HCT116 (cell line): ENCODE results near the gene HHATL. TPM values are rescaled to one million over a fixed set of nuclear protein-coding genes. Genes with fewer than 3 reads are reported as not detected.

Experiments used
- ATAC-seq: fragments of 200-7000 bp; cut with Tn5 transposase; 2 replicates; pipeline ENCODE4 v1.9.1; 2020; ENCODE audit warnings: mild to moderate bottlenecking, moderate library complexity
- BruUV-seq: library from RNA; stranded (reverse); fragments of 400-500 nt; replicated peaks from 2 replicates; lab custom pipeline; 2021; lab: Mats Ljungman, UMichigan
- CTCF ChIA-PET: fragments of 300-600 bp; sonication (Branson Sonifier 250); formaldehyde crosslinking; loops from one replicate; lab custom pipeline; 2021; ENCODE audit warnings: antibody characterized with exemption; lab: Charles Lee
- POLR2A ChIA-PET: fragments of 300-600, 350-600 bp; sonication (Branson Sonifier 250); formaldehyde crosslinking; loops from one replicate; lab custom pipeline; 2021; ENCODE audit warnings: antibody characterized with exemption; lab: Charles Lee
- RAD21 ChIA-PET, 2 experiments: fragments of 300-600 bp; sonication (Branson Sonifier 250); formaldehyde crosslinking; loops; one replicate each; lab custom pipeline; 2023; ENCODE audit warnings: low total read pairs in 2 of 2; ENCODE audit not compliant: uncharacterized antibody in 2 of 2, unreplicated experiment in 2 of 2, low non-redundant PET in 1 of 2; lab: Charles Lee
- DNase-seq: peaks from one replicate; pipeline ENCODE4 v3.0.0-alpha.2; 2010; ENCODE audit warnings: low read depth, low spot score
- H2AFZ ChIP-seq: fragments of 200-600 bp; shearing (Covaris generic), sonication (generic); 2 replicates; pipeline ENCODE4 v1.6.1; 2017; ENCODE audit warnings: low read depth, mixed run types, mixed read lengths, antibody characterized with exemption, low read length; ENCODE audit not compliant: poor library complexity, severe bottlenecking
- H3K27ac ChIP-seq: 2 replicates; pipeline ENCODE4 v1.5.1; 2012; ENCODE audit warnings: low read depth, low read length
- H3K27me3 ChIP-seq: fragments of 200-600 bp; sonication (generic); 2 replicates; pipeline ENCODE4 v1.6.1; 2016; ENCODE audit warnings: mixed run types, low read length, mixed read lengths; ENCODE audit not compliant: insufficient read depth
- H3K36me3 ChIP-seq, 2 experiments: fragments of 200-500 bp in 1 of 2; fragments of 200-600 bp in 1 of 2; sonication (Bioruptor generic) in 1 of 2; sonication (generic) in 1 of 2; 2 replicates each; pipeline versions ENCODE4 v1.5.1 to v1.6.1; 2014 to 2016; ENCODE audit warnings: low read length in 2 of 2, inconsistent platforms in 1 of 2, mixed read lengths in 1 of 2, mixed run types in 1 of 2; ENCODE audit not compliant: insufficient read depth in 2 of 2, control insufficient read depth in 1 of 2
- H3K4me1 ChIP-seq, 2 experiments: fragments of 200-600 bp in 1 of 2; sonication (generic) in 1 of 2; 2 replicates each; pipeline versions ENCODE4 v1.5.1 to v1.6.1; 2012 to 2017; ENCODE audit warnings: low read length in 2 of 2, inconsistent platforms in 1 of 2, mild to moderate bottlenecking in 1 of 2, mixed read lengths in 1 of 2, mixed run types in 1 of 2, moderate library complexity in 1 of 2; ENCODE audit not compliant: insufficient read depth in 2 of 2, control insufficient read depth in 1 of 2
- H3K4me2 ChIP-seq: fragments of 200-600 bp; sonication (generic); 2 replicates; pipeline ENCODE4 v1.6.1; 2017; ENCODE audit warnings: mixed run types, low read length, mixed read lengths
- H3K4me3 ChIP-seq, 2 experiments: fragments of 200-600 bp in 1 of 2; sonication (generic) in 1 of 2; replicated peaks in 1 of 2; 2 replicates each; pipeline ENCODE4 v1.5.1; 2011 to 2016; ENCODE audit warnings: low read length in 2 of 2, control low read depth in 1 of 2, low read depth in 1 of 2, mild to moderate bottlenecking in 1 of 2, mixed read lengths in 1 of 2, mixed run types in 1 of 2
- H3K79me2 ChIP-seq: fragments of 200-600 bp; sonication (generic); 2 replicates; pipeline ENCODE4 v1.6.1; 2017; ENCODE audit warnings: mild to moderate bottlenecking, mixed run types, low read length, moderate library complexity, mixed read lengths; ENCODE audit not compliant: insufficient read depth
- H3K9ac ChIP-seq: fragments of 200-600 bp; sonication (generic); 2 replicates; pipeline ENCODE4 v1.6.1; 2016; ENCODE audit warnings: low read length, mixed read lengths
- H3K9me2 ChIP-seq: fragments of 200-600 bp; sonication (generic), shearing (Covaris generic); 2 replicates; pipeline ENCODE4 v1.6.1; 2017; ENCODE audit warnings: mixed run types, mild to moderate bottlenecking, moderate library complexity; ENCODE audit not compliant: insufficient read depth
- H3K9me3 ChIP-seq, 2 experiments: fragments of 200-500 bp in 1 of 2; fragments of 200-600 bp in 1 of 2; sonication (Bioruptor generic) in 1 of 2; sonication (generic) in 1 of 2; 2 replicates each; pipeline ENCODE4 v1.6.1; 2014 to 2017; ENCODE audit warnings: low read length in 2 of 2, mixed read lengths in 2 of 2, inconsistent platforms in 1 of 2, low read depth in 1 of 2, mild to moderate bottlenecking in 1 of 2, mixed run types in 1 of 2, moderate library complexity in 1 of 2; ENCODE audit not compliant: control insufficient read depth in 1 of 2, insufficient read depth in 1 of 2
- H4K20me1 ChIP-seq: fragments of 200-600 bp; sonication (generic), shearing (Covaris generic); 2 replicates; pipeline ENCODE4 v1.6.1; 2017; ENCODE audit warnings: mixed run types, mild to moderate bottlenecking, moderate library complexity; ENCODE audit not compliant: insufficient read depth
- CBX3 ChIP-seq: IDR thresholded peaks from 2 replicates; pipeline ENCODE4 v1.6.1; 2012; ENCODE audit warnings: low read depth
- CEBPB ChIP-seq: IDR thresholded peaks from 2 replicates; pipeline ENCODE4 v1.6.1; 2012; ENCODE audit warnings: low read depth
- ELF1 ChIP-seq: IDR thresholded peaks from 2 replicates; pipeline ENCODE4 v1.6.1; 2012; ENCODE audit warnings: low read depth, borderline replicate concordance
- EZH2 ChIP-seq: fragments of 200-600 bp; sonication (generic); IDR thresholded peaks from 2 replicates; pipeline ENCODE4 v1.6.1; 2017; ENCODE audit warnings: antibody characterized with exemption, mixed run types
- EZH2phosphoT487 ChIP-seq: fragments of 200-600 bp; IDR thresholded peaks from 2 replicates; pipeline ENCODE4 v1.6.1; 2018; ENCODE audit warnings: antibody characterized with exemption, borderline replicate concordance
- FOSL1 ChIP-seq: IDR thresholded peaks from 2 replicates; pipeline ENCODE4 v1.6.1; 2012; ENCODE audit warnings: low read depth
- JUND ChIP-seq: IDR thresholded peaks from 2 replicates; pipeline ENCODE4 v1.6.1; 2012
- POLR2AphosphoS5 ChIP-seq: IDR thresholded peaks from 2 replicates; pipeline ENCODE4 v1.6.1; 2011; ENCODE audit warnings: mild to moderate bottlenecking, low read depth, low read length, moderate library complexity
- RAD21 ChIP-seq: IDR thresholded peaks from 2 replicates; pipeline ENCODE4 v1.6.1; 2012; ENCODE audit warnings: low read depth, mild to moderate bottlenecking
- SIN3A ChIP-seq: IDR thresholded peaks from 2 replicates; pipeline ENCODE4 v1.6.1; 2012; ENCODE audit warnings: low read depth
- SP1 ChIP-seq: IDR thresholded peaks from 2 replicates; pipeline ENCODE4 v1.6.1; 2012; ENCODE audit warnings: low read depth
- SRF ChIP-seq: IDR thresholded peaks from 2 replicates; pipeline ENCODE4 v1.6.1; 2012; ENCODE audit warnings: low read depth
- TCF7L2 ChIP-seq: IDR thresholded peaks from 2 replicates; pipeline ENCODE4 v1.7.0; 2011; ENCODE audit warnings: borderline replicate concordance, inconsistent platforms; ENCODE audit not compliant: insufficient read depth, insufficient read length; ENCODE audit errors: extremely low read depth
- YY1 ChIP-seq: IDR thresholded peaks from 2 replicates; pipeline ENCODE4 v1.6.1; 2011; ENCODE audit warnings: low read length, low read depth, moderate library complexity, mild to moderate bottlenecking; ENCODE audit not compliant: insufficient replicate concordance; ENCODE audit errors: extremely low read depth
- intact Hi-C: fragments of 100-400 bp; cut with micrococcal nuclease; formaldehyde crosslinking; loops from 2 replicates; pipeline ENCODE4 v1.10.0; 2022
- total RNA-seq: library from RNA; stranded (reverse); gene quantifications from one replicate; pipeline ENCODE4 v1.2.1, GENCODE V29; 2021; ENCODE audit not compliant: unreplicated experiment
- TF ChIP-seq, protein P1 (sequence below), 3 experiments: fragments of 200-600 bp in 1 of 3; sonication (generic) in 1 of 3; IDR thresholded peaks in 2 of 3; conservative IDR thresholded peaks in 1 of 3; 2 replicates each; pipeline ENCODE4 v1.5.1; 2012 to 2017; ENCODE audit warnings: low read depth in 2 of 3, low read length in 2 of 3, antibody characterized with exemption in 1 of 3, borderline replicate concordance in 1 of 3, control low read depth in 1 of 3, mild to moderate bottlenecking in 1 of 3, mixed read lengths in 1 of 3, mixed run types in 1 of 3, moderate library complexity in 1 of 3; ENCODE audit not compliant: insufficient read depth in 1 of 3
- TF ChIP-seq, protein P2 (sequence below): IDR thresholded peaks from 2 replicates; pipeline ENCODE4 v1.6.1; 2012
- TF ChIP-seq, protein P3 (sequence below): IDR thresholded peaks from 2 replicates; pipeline ENCODE4 v1.6.1; 2012

The HHATL gene
- total RNA-seq, 1 experiment from 2014 or later: 0.52 TPM

DNA sequence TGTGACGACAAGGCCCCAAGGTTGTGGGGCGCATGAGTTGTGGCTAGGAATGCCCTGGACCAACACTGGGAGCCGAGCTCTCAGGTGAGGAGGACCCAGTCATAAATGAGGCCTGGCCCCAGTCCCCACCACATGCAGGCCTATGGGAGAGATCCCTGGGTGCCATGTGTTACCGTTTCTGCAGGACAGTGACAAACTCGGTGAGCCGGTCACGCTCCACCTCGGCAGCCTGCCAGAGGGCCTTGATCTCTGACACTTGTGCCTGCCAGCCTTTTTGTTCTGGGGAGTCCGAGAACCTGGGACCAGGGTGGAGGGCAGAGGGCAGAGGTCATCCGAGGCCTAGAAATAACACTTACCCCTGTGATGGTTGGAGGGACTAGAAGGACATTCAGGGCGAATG lies 27.7 kb upstream of the HHATL start (continued):
- TF ChIP-seq, protein P1, sequence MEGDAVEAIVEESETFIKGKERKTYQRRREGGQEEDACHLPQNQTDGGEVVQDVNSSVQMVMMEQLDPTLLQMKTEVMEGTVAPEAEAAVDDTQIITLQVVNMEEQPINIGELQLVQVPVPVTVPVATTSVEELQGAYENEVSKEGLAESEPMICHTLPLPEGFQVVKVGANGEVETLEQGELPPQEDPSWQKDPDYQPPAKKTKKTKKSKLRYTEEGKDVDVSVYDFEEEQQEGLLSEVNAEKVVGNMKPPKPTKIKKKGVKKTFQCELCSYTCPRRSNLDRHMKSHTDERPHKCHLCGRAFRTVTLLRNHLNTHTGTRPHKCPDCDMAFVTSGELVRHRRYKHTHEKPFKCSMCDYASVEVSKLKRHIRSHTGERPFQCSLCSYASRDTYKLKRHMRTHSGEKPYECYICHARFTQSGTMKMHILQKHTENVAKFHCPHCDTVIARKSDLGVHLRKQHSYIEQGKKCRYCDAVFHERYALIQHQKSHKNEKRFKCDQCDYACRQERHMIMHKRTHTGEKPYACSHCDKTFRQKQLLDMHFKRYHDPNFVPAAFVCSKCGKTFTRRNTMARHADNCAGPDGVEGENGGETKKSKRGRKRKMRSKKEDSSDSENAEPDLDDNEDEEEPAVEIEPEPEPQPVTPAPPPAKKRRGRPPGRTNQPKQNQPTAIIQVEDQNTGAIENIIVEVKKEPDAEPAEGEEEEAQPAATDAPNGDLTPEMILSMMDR (IDR thresholded peaks at IDR 0.05 in 2 of 3, conservative IDR thresholded peaks at IDR 0.05 in 1 of 3; ENCODE audit: borderline replicate concordance in 1 of 3, insufficient read depth in 1 of 3, low read depth in 2 of 3, low read length in 2 of 3): no peak
- no peak for TF ChIP-seq SRF
- TF ChIP-seq JUND: no peak
- TF ChIP-seq CEBPB: no peak
- no peak for TF ChIP-seq ELF1
- no peak for TF ChIP-seq YY1
- no peak for TF ChIP-seq FOSL1
- TF ChIP-seq, protein P2, sequence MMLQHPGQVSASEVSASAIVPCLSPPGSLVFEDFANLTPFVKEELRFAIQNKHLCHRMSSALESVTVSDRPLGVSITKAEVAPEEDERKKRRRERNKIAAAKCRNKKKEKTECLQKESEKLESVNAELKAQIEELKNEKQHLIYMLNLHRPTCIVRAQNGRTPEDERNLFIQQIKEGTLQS: no peak
- TF ChIP-seq SIN3A: no peak

DNA sequence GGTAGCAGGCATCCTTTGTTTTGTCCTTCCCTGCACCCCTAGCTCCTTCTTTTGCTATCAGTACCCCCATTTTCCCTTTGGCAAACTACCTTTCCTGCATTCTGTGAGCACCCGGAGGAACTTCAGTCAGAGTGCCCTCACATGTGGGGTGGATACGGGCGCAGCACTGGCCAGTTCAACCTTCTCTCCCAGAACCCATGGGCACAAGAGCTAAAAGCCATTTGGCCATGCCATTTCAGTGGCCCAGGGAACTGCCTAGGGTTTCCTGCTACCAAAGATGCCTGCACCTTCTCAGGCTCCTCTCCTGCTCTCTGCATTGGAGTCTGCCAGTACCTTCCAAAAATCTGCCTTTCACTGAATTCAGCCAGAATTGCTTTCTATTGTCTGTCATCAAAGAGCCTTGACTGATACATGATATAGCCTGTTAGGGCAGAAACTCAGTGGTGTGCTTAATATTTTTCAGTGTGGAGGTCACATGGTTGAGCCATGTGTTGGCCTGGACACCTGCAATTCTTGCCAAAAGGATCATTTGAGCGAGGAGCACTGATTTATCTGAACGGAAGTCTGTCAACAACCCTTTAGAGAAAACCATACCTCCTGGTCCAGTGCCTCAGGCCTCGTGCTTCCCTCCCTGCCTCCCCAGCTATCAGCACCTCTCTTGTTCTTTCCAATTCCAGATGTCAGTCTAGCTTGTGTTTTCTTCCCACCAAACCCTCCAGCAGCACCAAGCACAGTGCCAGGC lies 27.0 kb upstream of the HHATL start:
- Histone ChIP-seq H4K20me1 (no peaks in the 10 kb centered on the region), H3K9me2 (no peaks in the 10 kb centered on the region), H3K4me1 (no peaks in the 10 kb centered on the region), H3K4me3 (no peak overlapping the region), H3K9ac (no peak overlapping the region), H3K27ac (no peak overlapping the region), H3K9me3 (no peaks in the 10 kb centered on the region; a peak in 1 of 4 replicates), H3K36me3 (no peaks in the 10 kb centered on the region), H3K27me3 (no peaks in the 10 kb centered on the region), H3K4me2 (no peak overlapping the region)
- no TSS peak for BruUV-seq
- DNase-seq: no peak
- ChIA-PET RAD21 (no interaction called here), CTCF (no interaction called here)
- intact Hi-C loops: no loop called here
- TF ChIP-seq SP1: no peak
- no peak for TF ChIP-seq TCF7L2
- no peak for TF ChIP-seq CBX3
- no peak for TF ChIP-seq RAD21
- TF ChIP-seq, protein P1 (IDR thresholded peaks at IDR 0.05 in 2 of 3, conservative IDR thresholded peaks at IDR 0.05 in 1 of 3; ENCODE audit: borderline replicate concordance in 1 of 3, insufficient read depth in 1 of 3, low read depth in 2 of 3, low read length in 2 of 3): no peak
- TF ChIP-seq, protein P3, sequence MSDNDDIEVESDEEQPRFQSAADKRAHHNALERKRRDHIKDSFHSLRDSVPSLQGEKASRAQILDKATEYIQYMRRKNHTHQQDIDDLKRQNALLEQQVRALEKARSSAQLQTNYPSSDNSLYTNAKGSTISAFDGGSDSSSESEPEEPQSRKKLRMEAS: no peak
- TF ChIP-seq POLR2AphosphoS5: no peak
- TF ChIP-seq YY1: no peak
- TF ChIP-seq ELF1: no peak
- no peak for TF ChIP-seq EZH2phosphoT487
- TF ChIP-seq, protein P2: no peak
- no peak for TF ChIP-seq EZH2
- TF ChIP-seq, all 23 proteins: peak for 0
- H2AFZ ChIP-seq: no peak overlapping the region
- POLR2A ChIA-PET: no interaction called here
- no peak for ATAC-seq
- no peaks in the 10 kb centered on the region for H3K79me2 ChIP-seq
